Measurements from ENCODE around the gene ZCWPW1. TPM values are rescaled to one million over a fixed set of nuclear protein-coding genes. Genes with fewer than 3 reads are reported as not detected.

Gene ZCWPW1
- total and polyA plus RNA-seq, 2 experiments from 2014 or later = 0.59 to 2.7 TPM

GRCh38 chr7:100427762-100428198, 723 bp downstream of the ZCWPW1 start (continued):
- TF ChIP-seq CREB1 (CRISPR knock-in tag; IDR thresholded peaks at IDR 0.05; ENCODE audit: low read depth) = no peak
- TF ChIP-seq, protein P1, sequence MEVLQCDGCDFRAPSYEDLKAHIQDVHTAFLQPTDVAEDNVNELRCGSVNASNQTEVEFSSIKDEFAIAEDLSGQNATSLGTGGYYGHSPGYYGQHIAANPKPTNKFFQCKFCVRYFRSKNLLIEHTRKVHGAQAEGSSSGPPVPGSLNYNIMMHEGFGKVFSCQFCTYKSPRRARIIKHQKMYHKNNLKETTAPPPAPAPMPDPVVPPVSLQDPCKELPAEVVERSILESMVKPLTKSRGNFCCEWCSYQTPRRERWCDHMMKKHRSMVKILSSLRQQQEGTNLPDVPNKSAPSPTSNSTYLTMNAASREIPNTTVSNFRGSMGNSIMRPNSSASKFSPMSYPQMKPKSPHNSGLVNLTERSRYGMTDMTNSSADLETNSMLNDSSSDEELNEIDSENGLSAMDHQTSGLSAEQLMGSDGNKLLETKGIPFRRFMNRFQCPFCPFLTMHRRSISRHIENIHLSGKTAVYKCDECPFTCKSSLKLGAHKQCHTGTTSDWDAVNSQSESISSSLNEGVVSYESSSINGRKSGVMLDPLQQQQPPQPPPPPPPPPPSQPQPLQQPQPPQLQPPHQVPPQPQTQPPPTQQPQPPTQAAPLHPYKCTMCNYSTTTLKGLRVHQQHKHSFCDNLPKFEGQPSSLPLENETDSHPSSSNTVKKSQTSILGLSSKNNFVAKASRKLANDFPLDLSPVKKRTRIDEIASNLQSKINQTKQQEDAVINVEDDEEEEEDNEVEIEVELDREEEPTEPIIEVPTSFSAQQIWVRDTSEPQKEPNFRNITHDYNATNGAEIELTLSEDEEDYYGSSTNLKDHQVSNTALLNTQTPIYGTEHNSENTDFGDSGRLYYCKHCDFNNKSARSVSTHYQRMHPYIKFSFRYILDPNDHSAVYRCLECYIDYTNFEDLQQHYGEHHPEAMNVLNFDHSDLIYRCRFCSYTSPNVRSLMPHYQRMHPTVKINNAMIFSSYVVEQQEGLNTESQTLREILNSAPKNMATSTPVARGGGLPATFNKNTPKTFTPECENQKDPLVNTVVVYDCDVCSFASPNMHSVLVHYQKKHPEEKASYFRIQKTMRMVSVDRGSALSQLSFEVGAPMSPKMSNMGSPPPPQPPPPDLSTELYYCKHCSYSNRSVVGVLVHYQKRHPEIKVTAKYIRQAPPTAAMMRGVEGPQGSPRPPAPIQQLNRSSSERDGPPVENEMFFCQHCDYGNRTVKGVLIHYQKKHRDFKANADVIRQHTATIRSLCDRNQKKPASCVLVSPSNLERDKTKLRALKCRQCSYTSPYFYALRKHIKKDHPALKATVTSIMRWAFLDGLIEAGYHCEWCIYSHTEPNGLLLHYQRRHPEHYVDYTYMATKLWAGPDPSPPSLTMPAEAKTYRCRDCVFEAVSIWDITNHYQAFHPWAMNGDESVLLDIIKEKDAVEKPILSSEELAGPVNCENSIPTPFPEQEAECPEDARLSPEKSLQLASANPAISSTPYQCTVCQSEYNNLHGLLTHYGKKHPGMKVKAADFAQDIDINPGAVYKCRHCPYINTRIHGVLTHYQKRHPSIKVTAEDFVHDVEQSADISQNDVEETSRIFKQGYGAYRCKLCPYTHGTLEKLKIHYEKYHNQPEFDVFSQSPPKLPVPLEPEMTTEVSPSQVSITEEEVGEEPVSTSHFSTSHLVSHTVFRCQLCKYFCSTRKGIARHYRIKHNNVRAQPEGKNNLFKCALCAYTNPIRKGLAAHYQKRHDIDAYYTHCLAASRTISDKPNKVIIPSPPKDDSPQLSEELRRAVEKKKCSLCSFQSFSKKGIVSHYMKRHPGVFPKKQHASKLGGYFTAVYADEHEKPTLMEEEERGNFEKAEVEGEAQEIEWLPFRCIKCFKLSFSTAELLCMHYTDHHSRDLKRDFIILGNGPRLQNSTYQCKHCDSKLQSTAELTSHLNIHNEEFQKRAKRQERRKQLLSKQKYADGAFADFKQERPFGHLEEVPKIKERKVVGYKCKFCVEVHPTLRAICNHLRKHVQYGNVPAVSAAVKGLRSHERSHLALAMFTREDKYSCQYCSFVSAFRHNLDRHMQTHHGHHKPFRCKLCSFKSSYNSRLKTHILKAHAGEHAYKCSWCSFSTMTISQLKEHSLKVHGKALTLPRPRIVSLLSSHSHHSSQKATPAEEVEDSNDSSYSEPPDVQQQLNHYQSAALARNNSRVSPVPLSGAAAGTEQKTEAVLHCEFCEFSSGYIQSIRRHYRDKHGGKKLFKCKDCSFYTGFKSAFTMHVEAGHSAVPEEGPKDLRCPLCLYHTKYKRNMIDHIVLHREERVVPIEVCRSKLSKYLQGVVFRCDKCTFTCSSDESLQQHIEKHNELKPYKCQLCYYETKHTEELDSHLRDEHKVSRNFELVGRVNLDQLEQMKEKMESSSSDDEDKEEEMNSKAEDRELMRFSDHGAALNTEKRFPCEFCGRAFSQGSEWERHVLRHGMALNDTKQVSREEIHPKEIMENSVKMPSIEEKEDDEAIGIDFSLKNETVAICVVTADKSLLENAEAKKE (CRISPR knock-in tag; IDR thresholded peaks at IDR 0.05) = no peak

- peaks cover 20% of the 10 kb centered on the region for H3K36me3 Mint-ChIP-seq (ENCODE audit: low read depth)
- H3K27ac ChIP-seq (ENCODE audit: low read depth) = no peak overlapping the region
- H2AFZ ChIP-seq = no peak overlapping the region
- peaks cover 12% of the 10 kb centered on the region for H3K4me1 Mint-ChIP-seq
- peaks cover 34% of the 10 kb centered on the region for H3K27me3 Mint-ChIP-seq (ENCODE audit: insufficient read depth, low read depth, poor library complexity)
- no peak overlapping the region for H3K4me3 Mint-ChIP-seq
- DNase-seq (ENCODE audit: low spot score) (no peak), ATAC-seq (no peak)
- H3K9me3 Mint-ChIP-seq = peaks cover 20% of the 10 kb centered on the region; the same call in 2 of the 3 replicates
- peaks cover 10% of the 10 kb centered on the region; the same call in 1 of the 2 replicates for H3K4me1 ChIP-seq (ENCODE audit: insufficient read depth)
- H3K27me3 ChIP-seq (ENCODE audit: insufficient read depth) = peaks cover 9% of the 10 kb centered on the region
- peaks cover 14% of the 10 kb centered on the region for H3K79me2 ChIP-seq (replicated peaks; ENCODE audit: insufficient read depth)
- no peaks in the 10 kb centered on the region for H4K20me1 ChIP-seq (replicated peaks; ENCODE audit: insufficient read depth)
- TF ChIP-seq ZNF114 (CRISPR knock-in tag; IDR thresholded peaks at IDR 0.05) (no peak), ZNF331 (CRISPR knock-in tag; IDR thresholded peaks at IDR 0.05; ENCODE audit: low read depth) (no peak), EZH2 (IDR thresholded peaks at IDR 0.05; ENCODE audit: low read depth, unreplicated experiment) (no peak), EZH2phosphoT487 (IDR thresholded peaks at IDR 0.05; ENCODE audit: unreplicated experiment) (no peak), NANOG (IDR thresholded peaks at IDR 0.05; ENCODE audit: borderline replicate concordance) (no peak), STAT1 (IDR thresholded peaks at IDR 0.05; ENCODE audit: unreplicated experiment) (no peak), JUNB (IDR thresholded peaks at IDR 0.05; ENCODE audit: unreplicated experiment) (no peak)
- TF ChIP-seq, protein P2, sequence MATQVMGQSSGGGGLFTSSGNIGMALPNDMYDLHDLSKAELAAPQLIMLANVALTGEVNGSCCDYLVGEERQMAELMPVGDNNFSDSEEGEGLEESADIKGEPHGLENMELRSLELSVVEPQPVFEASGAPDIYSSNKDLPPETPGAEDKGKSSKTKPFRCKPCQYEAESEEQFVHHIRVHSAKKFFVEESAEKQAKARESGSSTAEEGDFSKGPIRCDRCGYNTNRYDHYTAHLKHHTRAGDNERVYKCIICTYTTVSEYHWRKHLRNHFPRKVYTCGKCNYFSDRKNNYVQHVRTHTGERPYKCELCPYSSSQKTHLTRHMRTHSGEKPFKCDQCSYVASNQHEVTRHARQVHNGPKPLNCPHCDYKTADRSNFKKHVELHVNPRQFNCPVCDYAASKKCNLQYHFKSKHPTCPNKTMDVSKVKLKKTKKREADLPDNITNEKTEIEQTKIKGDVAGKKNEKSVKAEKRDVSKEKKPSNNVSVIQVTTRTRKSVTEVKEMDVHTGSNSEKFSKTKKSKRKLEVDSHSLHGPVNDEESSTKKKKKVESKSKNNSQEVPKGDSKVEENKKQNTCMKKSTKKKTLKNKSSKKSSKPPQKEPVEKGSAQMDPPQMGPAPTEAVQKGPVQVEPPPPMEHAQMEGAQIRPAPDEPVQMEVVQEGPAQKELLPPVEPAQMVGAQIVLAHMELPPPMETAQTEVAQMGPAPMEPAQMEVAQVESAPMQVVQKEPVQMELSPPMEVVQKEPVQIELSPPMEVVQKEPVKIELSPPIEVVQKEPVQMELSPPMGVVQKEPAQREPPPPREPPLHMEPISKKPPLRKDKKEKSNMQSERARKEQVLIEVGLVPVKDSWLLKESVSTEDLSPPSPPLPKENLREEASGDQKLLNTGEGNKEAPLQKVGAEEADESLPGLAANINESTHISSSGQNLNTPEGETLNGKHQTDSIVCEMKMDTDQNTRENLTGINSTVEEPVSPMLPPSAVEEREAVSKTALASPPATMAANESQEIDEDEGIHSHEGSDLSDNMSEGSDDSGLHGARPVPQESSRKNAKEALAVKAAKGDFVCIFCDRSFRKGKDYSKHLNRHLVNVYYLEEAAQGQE (IDR thresholded peaks at IDR 0.05; ENCODE audit: unreplicated experiment) = no peak
- TF ChIP-seq, protein P3, sequence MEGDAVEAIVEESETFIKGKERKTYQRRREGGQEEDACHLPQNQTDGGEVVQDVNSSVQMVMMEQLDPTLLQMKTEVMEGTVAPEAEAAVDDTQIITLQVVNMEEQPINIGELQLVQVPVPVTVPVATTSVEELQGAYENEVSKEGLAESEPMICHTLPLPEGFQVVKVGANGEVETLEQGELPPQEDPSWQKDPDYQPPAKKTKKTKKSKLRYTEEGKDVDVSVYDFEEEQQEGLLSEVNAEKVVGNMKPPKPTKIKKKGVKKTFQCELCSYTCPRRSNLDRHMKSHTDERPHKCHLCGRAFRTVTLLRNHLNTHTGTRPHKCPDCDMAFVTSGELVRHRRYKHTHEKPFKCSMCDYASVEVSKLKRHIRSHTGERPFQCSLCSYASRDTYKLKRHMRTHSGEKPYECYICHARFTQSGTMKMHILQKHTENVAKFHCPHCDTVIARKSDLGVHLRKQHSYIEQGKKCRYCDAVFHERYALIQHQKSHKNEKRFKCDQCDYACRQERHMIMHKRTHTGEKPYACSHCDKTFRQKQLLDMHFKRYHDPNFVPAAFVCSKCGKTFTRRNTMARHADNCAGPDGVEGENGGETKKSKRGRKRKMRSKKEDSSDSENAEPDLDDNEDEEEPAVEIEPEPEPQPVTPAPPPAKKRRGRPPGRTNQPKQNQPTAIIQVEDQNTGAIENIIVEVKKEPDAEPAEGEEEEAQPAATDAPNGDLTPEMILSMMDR (conservative IDR thresholded peaks at IDR 0.05; ENCODE audit: low read depth in 2 of 2) = no peak
- TF ChIP-seq, protein P4, sequence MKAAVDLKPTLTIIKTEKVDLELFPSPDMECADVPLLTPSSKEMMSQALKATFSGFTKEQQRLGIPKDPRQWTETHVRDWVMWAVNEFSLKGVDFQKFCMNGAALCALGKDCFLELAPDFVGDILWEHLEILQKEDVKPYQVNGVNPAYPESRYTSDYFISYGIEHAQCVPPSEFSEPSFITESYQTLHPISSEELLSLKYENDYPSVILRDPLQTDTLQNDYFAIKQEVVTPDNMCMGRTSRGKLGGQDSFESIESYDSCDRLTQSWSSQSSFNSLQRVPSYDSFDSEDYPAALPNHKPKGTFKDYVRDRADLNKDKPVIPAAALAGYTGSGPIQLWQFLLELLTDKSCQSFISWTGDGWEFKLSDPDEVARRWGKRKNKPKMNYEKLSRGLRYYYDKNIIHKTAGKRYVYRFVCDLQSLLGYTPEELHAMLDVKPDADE (IDR thresholded peaks at IDR 0.05) = no peak
- H3K36me3 ChIP-seq (ENCODE audit: insufficient read depth) = no peaks in the 10 kb centered on the region
- H3K9me2 ChIP-seq (ENCODE audit: insufficient read depth) = 0 out of 2 replicates have a peak, but pooled peaks cover 3% of the 10 kb centered on the region
- H3K4me2 ChIP-seq = no peak overlapping the region
- no peak overlapping the region for H3K27ac Mint-ChIP-seq
- H3F3A ChIP-seq (replicated peaks; ENCODE audit: low read depth) = peaks cover 4% of the 10 kb centered on the region; the same call in 1 of the 2 replicates
- H3K4me3 ChIP-seq = no peak overlapping the region
These were observed 2.0 kb downstream of the ZCWPW1 start for GRCh38 chr7:100426516-100426915.

All from GM23338 (cell line).